GM23338 (cell line): ENCODE data around the gene GPATCH4.

Source experiments
- CREB1 ChIP-seq: fragments of 250-450 bp; sonication (Bioruptor Pico); IDR thresholded peaks from 2 replicates; pipeline ENCODE4 v1.5.0; 2020; ENCODE audit warnings: low read depth, mild to moderate bottlenecking, moderate library complexity
- CTCF ChIP-seq, 2 experiments: fragments of 200-600 bp in 1 of 2; sonication (generic) in 1 of 2; conservative IDR thresholded peaks; 2 replicates each; pipeline versions ENCODE4 v1.5.1 to v1.6.1; 2016 to 2017; ENCODE audit warnings: antibody characterized with exemption in 2 of 2, low read depth in 2 of 2, mild to moderate bottlenecking in 2 of 2, moderate library complexity in 1 of 2
- ETS1 ChIP-seq: IDR thresholded peaks from 2 replicates; pipeline ENCODE4 v1.6.1; 2016; ENCODE audit warnings: antibody characterized with exemption
- EZH2 ChIP-seq: fragments of 200-600 bp; sonication (generic); IDR thresholded peaks from one replicate; pipeline ENCODE4 v1.8.0; 2017; ENCODE audit warnings: antibody characterized with exemption, mild to moderate bottlenecking, low read depth; ENCODE audit not compliant: unreplicated experiment
- EZH2phosphoT487 ChIP-seq: fragments of 200-600 bp; sonication (generic); IDR thresholded peaks from one replicate; pipeline ENCODE4 v1.8.1; 2018; ENCODE audit warnings: antibody characterized with exemption; ENCODE audit not compliant: unreplicated experiment
- JUNB ChIP-seq: IDR thresholded peaks from one replicate; pipeline ENCODE4 v1.6.1; 2016; ENCODE audit warnings: antibody characterized with exemption; ENCODE audit not compliant: unreplicated experiment
- NANOG ChIP-seq: IDR thresholded peaks from 2 replicates; pipeline ENCODE4 v1.6.1; 2016; ENCODE audit warnings: antibody characterized with exemption, borderline replicate concordance
- POLR2AphosphoS5 ChIP-seq: IDR thresholded peaks from 2 replicates; pipeline ENCODE4 v1.6.1; 2016; ENCODE audit warnings: antibody characterized with exemption, low read depth
- REST ChIP-seq: IDR thresholded peaks from one replicate; pipeline ENCODE4 v1.6.1; 2018; ENCODE audit warnings: antibody characterized with exemption; ENCODE audit not compliant: unreplicated experiment
- ZNF114 ChIP-seq: fragments of 250-450 bp; sonication (Bioruptor Pico); IDR thresholded peaks from 2 replicates; pipeline ENCODE4 v1.5.0; 2020; ENCODE audit warnings: mild to moderate bottlenecking, moderate library complexity
- ZNF331 ChIP-seq: fragments of 250-450 bp; sonication (Bioruptor Pico); IDR thresholded peaks from 2 replicates; pipeline ENCODE4 v1.5.0; 2020; ENCODE audit warnings: low read depth, mild to moderate bottlenecking, moderate library complexity
- ZNF462 ChIP-seq: fragments of 250-450 bp; sonication (Bioruptor Pico); IDR thresholded peaks from 2 replicates; pipeline ENCODE4 v1.5.0; 2020; ENCODE audit warnings: mild to moderate bottlenecking, moderate library complexity

- TF ChIP-seq ETS1 (no peak), EZH2 (no peak), EZH2phosphoT487 (no peak), CTCF (conservative IDR thresholded peaks at IDR 0.05; ENCODE audit: low read depth in 2 of 2) (no peak), REST (no peak), NANOG (no peak), CREB1 (CRISPR knock-in tag) (no peak), POLR2AphosphoS5 (no peak), JUNB (no peak), ZNF331 (CRISPR knock-in tag) (no peak), ZNF114 (CRISPR knock-in tag) (no peak), ZNF462 (CRISPR knock-in tag) (no peak)
Observed at GRCh38 chr1:156571261-156571852, 29.9 kb downstream of the GPATCH4 start.
